Left forelimb (tissue), 1 donor: ENCODE data around the gene PGAM4.
"Not testable (repeated sequence)": the region's sequence is repeated elsewhere in the genome, so short reads cannot be mapped to it uniquely, and the experiment has no call there.

Experiments used
- DNase-seq: peaks from one replicate; pipeline ENCODE4 v3.0.0-alpha.2; 2018; ENCODE audit warnings: low spot score

PGAM4 gene

GRCh38 chrX:77969538-77969937, at the start of gene PGAM4:
TSS of gene PGAM4 (minus strand) at chrX:77969638. CDS start at chrX:77969638, 0 bp downstream.
- no peak for DNase-seq

GRCh38 chrX:78011846-78012245, 42.4 kb upstream of the PGAM4 start:
- DNase-seq, result no peak

DNA sequence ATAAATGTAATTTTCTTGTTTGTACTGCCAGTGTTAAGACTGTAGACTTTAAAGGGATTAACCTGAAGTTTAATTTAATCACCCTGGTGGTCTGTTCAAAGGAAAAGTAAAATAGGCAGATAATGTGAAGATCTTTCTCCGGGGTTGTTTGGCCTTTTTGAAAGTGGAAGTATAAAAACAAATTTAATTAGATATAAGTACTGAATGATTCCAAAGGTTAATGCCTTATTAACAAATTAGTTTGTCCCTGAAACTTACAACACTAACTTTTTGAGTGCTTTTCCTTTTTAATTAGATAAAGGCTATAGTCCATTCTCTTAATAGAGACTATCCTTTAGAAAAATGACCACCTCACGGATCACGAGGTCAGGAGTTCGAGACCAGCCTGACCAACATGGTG, 10.4 kb upstream of the PGAM4 start:
- DNase-seq, result no peak

- no peak for DNase-seq
Measured at GRCh38 chrX:77977518-77977917, 8.1 kb upstream of the PGAM4 start.

GRCh38 chrX:77977095-77977494, 7.7 kb upstream of the PGAM4 start:
- no peak for DNase-seq

- no peak for DNase-seq
Measured at GRCh38 chrX:77975755-77976154, 6.3 kb upstream of the PGAM4 start.

GRCh38 chrX:77967631-77968030, 1.8 kb downstream of the PGAM4 start:
- no peak for DNase-seq

GRCh38 chrX:77966361-77966760, 3.1 kb downstream of the PGAM4 start:
- no peak for DNase-seq

- no peak for DNase-seq
Measured at GRCh38 chrX:77962068-77962902, 7.2 kb downstream of the PGAM4 start.

- no peak for DNase-seq
Measured at GRCh38 chrX:77961063-77961462, 8.4 kb downstream of the PGAM4 start.

DNA sequence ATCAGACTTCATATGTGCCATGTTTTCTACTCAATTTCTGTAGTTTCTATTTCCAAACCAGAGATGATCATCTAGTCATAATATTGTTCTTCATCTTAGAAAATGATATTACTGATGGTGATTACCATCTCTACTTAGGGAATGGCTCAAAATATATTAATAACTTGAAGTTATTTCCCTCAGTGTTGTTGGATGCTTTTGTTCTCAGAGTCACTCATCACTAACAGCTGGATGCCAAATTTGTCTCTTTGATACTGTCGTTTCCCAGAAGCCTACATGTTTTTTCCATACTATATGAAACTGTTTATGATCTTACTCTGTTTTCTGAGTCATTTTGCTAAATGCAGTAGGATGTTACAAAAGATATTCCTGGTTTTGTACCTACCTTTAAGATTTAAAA, 8.9 kb downstream of the PGAM4 start:
- no peak for DNase-seq

DNA sequence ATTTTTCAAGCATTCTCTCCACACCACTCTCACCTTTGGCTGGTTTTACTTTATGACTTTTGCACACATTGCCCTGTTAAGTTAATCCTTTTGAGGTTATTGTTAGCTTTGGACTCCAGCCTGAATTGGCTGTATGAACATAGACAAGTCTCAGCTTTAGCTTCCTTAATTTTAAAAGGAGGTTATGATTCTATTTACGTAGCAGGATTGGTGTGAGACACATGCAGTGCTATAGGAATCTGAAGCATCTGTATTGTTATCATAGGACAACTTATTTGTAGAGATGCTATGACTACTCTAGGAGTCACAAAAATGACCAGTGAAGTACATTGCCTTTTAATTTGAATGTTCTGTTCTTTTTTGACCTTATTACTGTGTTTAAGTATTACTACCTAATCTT, 15.7 kb downstream of the PGAM4 start:
- DNase-seq, result no peak

GRCh38 chrX:77953302-77953701, 16.1 kb downstream of the PGAM4 start:
- no peak for DNase-seq

GRCh38 chrX:77952173-77952572, 17.3 kb downstream of the PGAM4 start:
- DNase-seq, result no peak

GRCh38 chrX:77949840-77950239, 19.6 kb downstream of the PGAM4 start:
- DNase-seq, result no peak

DNA sequence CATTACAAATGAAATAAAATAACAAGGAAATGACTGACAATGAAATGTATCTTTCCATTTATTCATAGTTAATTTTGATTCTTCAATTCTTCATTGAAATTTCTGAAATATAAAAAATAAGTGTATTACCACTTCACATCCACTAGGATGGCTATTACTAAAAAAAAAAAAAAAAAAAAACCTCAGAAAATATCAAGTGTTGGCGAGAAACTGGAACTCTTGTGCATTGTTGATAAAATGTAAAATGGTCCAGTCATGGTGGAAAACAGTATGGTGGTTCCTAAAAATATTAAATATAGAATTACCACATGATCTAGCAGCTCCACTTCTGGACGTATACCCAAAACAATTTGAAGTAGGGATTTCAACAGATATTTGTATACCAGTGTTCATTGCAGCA, 22.9 kb downstream of the PGAM4 start:
- DNase-seq, result no peak

GRCh38 chrX:77945910-77946545, 23.4 kb downstream of the PGAM4 start:
- DNase-seq, result no peak

DNA sequence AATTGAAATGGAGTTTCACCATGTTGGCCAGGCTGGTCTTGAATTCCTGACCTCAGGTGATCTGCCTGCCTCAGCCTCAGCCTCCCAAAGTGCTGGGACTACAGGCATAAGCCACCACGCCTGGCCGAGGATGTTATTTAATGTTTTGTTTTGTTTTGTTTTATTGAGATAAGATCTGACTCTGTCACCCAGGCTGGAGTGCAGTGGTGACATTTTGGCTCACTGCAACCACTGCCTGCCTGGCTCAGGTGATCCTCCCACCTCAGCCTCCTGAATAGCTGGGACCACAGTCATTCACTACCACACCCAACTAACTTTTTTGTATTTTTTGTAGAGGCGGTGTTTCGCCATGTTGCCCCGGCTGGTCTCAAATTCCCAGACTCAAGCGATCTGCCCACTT, 24.4 kb downstream of the PGAM4 start:
- DNase-seq, result not testable (repeated sequence)

GRCh38 chrX:77938083-77938680, 31.3 kb downstream of the PGAM4 start:
- DNase-seq, result no peak

DNA sequence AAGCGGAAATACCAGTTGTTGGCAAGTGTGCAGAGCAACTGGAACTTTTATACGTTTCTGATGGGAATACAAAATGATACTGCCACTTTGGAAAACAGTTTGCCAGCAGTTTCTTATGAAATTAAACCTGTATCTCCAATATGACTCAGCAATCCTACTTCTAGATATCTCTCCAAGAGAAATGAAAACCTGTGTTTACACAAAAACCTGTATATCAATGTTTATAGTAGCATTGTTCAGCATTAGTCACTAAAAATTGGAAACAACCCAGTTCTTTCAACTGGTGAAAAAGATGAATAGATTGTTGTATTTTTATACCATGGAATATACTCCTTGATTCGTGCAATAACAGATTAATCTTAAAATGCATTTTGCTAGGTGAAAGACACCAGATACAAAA, 32.1 kb downstream of the PGAM4 start:
- no peak for DNase-seq

DNA sequence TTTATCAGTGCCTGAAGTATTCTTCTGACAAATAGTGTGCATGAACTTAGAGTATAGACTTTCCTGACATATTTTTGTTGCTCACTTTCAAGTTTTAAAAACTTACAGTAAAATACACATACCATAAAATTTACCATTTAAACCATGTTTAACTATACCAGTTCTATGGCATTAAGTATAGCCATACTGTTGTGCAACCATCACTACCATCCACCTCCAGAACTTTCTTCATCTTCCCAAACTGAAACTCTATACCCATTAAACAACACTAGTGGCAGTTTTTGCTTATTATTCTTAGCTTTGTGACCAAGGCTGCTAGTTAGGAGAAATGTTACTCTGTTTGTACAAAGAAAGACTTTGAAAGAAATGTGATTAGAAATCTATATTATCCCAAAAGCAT, 33.1 kb downstream of the PGAM4 start:
- no peak for DNase-seq

- no peak for DNase-seq
Measured at GRCh38 chrX:77935886-77936285, 33.6 kb downstream of the PGAM4 start.

- no peak for DNase-seq
Measured at GRCh38 chrX:77930581-77930980, 38.9 kb downstream of the PGAM4 start.
